Measurements from ENCODE around the gene ATOH8. TPM values are rescaled to one million over a fixed set of nuclear protein-coding genes. Genes with fewer than 3 reads are reported as not detected.
A peak's percentile ranks its signal among the peaks of the same experiment; 100 is the strongest.

The ATOH8 gene
- polyA plus RNA-seq, 1 of the 3 experiments (the other 2 are of a cell fraction), result 5.6 TPM

DNA sequence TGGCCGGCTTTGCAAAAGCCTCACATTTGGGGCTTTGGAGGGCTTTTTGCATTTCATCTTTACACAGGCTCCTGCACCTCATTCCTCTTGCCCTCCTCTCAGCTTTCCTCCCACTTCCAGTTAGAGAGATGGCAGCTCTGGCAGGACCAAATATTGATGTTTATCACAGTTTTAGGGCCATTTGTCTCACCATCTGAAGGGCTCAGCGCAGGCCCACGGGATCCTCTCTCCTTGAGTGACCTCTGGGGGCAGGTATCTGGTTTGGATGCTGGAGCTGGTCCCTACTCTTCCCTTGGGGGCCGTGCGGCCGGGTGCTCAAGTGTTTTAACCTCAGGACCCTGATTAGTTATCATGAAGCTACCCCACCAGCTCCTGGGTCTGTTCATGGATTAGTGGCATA, 19.9 kb downstream of the ATOH8 start:
- DNase-seq, result peak; percentile 64
- H3K36me3 ChIP-seq (replicated peaks in 1 of 2; ENCODE audit: control insufficient read depth in 1 of 2, insufficient read depth in 2 of 2, low read length in 1 of 2), result peaks cover 0 to 20% of the 10 kb centered on the region in 2 experiments
- H3K79me2 ChIP-seq (ENCODE audit: insufficient read depth), result peaks cover 68% of the 10 kb centered on the region
- no peak overlapping the region for H3K4me3 ChIP-seq (ENCODE audit: low read depth in 2 of 2, low read length in 1 of 2)
- no peaks in the 10 kb centered on the region for H3K9me2 ChIP-seq
- H3K9me3 ChIP-seq, result no peaks in the 10 kb centered on the region
- peak; percentile 52; the same call in 1 of the 2 replicates for TF ChIP-seq GATA2 (CRISPR knock-in tag; IDR thresholded peaks at IDR 0.05)
- peak; percentile 4; the same call in 1 of the 2 replicates for TF ChIP-seq SMC3 (IDR thresholded peaks at IDR 0.05; ENCODE audit: low read depth, low read length)
- peak in 1 of 2 experiments; percentile 56; a peak in 1 of 4 replicates for TF ChIP-seq EP300 (IDR thresholded peaks at IDR 0.05; ENCODE audit: borderline replicate concordance in 1 of 2, low read depth in 1 of 2, low read length in 1 of 2)
- no peak for TF ChIP-seq POLR2AphosphoS5 (IDR thresholded peaks at IDR 0.05; ENCODE audit: low read depth, low read length)
- TF ChIP-seq EZH2phosphoT487 (IDR thresholded peaks at IDR 0.05; ENCODE audit: borderline replicate concordance, low read depth), result no peak
- no peak for TF ChIP-seq GABPA (IDR thresholded peaks at IDR 0.05; ENCODE audit: low read depth)
- no peak for TF ChIP-seq PBX3 (IDR thresholded peaks at IDR 0.05)
- no peak for TF ChIP-seq RXRA (IDR thresholded peaks at IDR 0.05; ENCODE audit: borderline replicate concordance, low read depth)
- TF ChIP-seq CTCF (IDR thresholded peaks at IDR 0.05), result no peak
- TF ChIP-seq RCOR1 (IDR thresholded peaks at IDR 0.05; ENCODE audit: low read length), result peak; percentile 58; the same call in 1 of the 2 replicates
- TF ChIP-seq, protein P1, sequence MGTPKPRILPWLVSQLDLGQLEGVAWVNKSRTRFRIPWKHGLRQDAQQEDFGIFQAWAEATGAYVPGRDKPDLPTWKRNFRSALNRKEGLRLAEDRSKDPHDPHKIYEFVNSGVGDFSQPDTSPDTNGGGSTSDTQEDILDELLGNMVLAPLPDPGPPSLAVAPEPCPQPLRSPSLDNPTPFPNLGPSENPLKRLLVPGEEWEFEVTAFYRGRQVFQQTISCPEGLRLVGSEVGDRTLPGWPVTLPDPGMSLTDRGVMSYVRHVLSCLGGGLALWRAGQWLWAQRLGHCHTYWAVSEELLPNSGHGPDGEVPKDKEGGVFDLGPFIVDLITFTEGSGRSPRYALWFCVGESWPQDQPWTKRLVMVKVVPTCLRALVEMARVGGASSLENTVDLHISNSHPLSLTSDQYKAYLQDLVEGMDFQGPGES (IDR thresholded peaks at IDR 0.05; ENCODE audit: low read depth, low read length), result no peak
- peak; percentile 28 for TF ChIP-seq RAD21 (IDR thresholded peaks at IDR 0.05; ENCODE audit: low read length)
- POLR2A ChIA-PET, result no interaction called here
- CTCF ChIA-PET, result interaction anchor here (0.6 to 9.7 kb wide), 16 partner anchors 12 to 115 kb away, joined by 3 to 80 read pairs (median 8); partner anchors contain the start of genes ATOH8 and ST3GAL5
- H4K20me1 ChIP-seq (ENCODE audit: insufficient read depth), result no peaks in the 10 kb centered on the region
- peaks cover 30% of the 10 kb centered on the region for H3F3A ChIP-seq (replicated peaks; ENCODE audit: insufficient read depth)
- peaks cover 56 to 60% of the 10 kb centered on the region in 2 experiments for H3K4me1 ChIP-seq (ENCODE audit: control insufficient read depth in 1 of 2, insufficient read depth in 2 of 2, low read depth in 1 of 2, low read length in 1 of 2)
- H3K4me2 ChIP-seq, result peak overlapping the region; percentile 84; the same call in 1 of the 2 replicates
- no peaks in the 10 kb centered on the region for H3K27me3 ChIP-seq (ENCODE audit: insufficient read depth)
- 66% methylated on average over 6 of the region's 6 CpGs for WGBS (ENCODE audit: low lambda C conversion rate)
- no peak overlapping the region for H2AFZ ChIP-seq (ENCODE audit: low read depth)
- no peak overlapping the region for H3K9ac ChIP-seq
- peak overlapping the region; percentile 96 to 99; a peak in 3 of 4 replicates for H3K27ac ChIP-seq (ENCODE audit: low read depth in 2 of 2, low read length in 1 of 2)

All from SK-N-SH (cell line).